Neural progenitor cell (in vitro differentiated cells): ENCODE measurements around the gene CNPY4. TPM values are rescaled to one million over a fixed set of nuclear protein-coding genes. Genes with fewer than 3 reads are reported as not detected.

Source experiments
- DNase-seq: peaks from one replicate; pipeline ENCODE4 v3.0.0-alpha.2; 2016; ENCODE audit warnings: low spot score
- H2AFZ ChIP-seq: fragments of 200-600 bp; sonication (generic); replicated peaks from 2 replicates; pipeline ENCODE4 v1.6.1; 2016; ENCODE audit warnings: antibody characterized with exemption
- H3F3A ChIP-seq: fragments of 200-600 bp; sonication (generic); 2 replicates; pipeline ENCODE4 v1.6.1; 2016; ENCODE audit warnings: antibody characterized with exemption, low read depth
- H3K27ac ChIP-seq: fragments of 200-600 bp; sonication (generic); 2 replicates; pipeline ENCODE4 v1.5.1; 2016; ENCODE audit warnings: mild to moderate bottlenecking
- H3K27me3 ChIP-seq: fragments of 200-600 bp; sonication (generic); 2 replicates; pipeline ENCODE4 v1.6.1; 2016; ENCODE audit warnings: mild to moderate bottlenecking, moderate library complexity
- H3K36me3 ChIP-seq: fragments of 200-600 bp; sonication (generic); 2 replicates; pipeline ENCODE4 v1.5.1; 2016
- H3K4me1 ChIP-seq: fragments of 200-600 bp; sonication (generic); 2 replicates; pipeline ENCODE4 v1.6.1; 2016; ENCODE audit warnings: mixed run types
- H3K4me2 ChIP-seq: fragments of 200-600 bp; sonication (generic); 2 replicates; pipeline ENCODE4 v1.6.1; 2016
- H3K4me3 ChIP-seq: fragments of 200-600 bp; sonication (generic); 2 replicates; pipeline ENCODE4 v1.5.1; 2016
- H3K79me2 ChIP-seq: fragments of 200-600 bp; sonication (generic); 2 replicates; pipeline ENCODE4 v1.6.1; 2016; ENCODE audit warnings: low read depth
- H3K9ac ChIP-seq: fragments of 200-600 bp; sonication (generic); 2 replicates; pipeline ENCODE4 v1.6.1; 2016
- H3K9me3 ChIP-seq: fragments of 200-600 bp; sonication (generic); 2 replicates; pipeline ENCODE4 v1.5.1; 2016; ENCODE audit warnings: low read depth
- H4K20me1 ChIP-seq: fragments of 200-600 bp; sonication (generic); 2 replicates; pipeline ENCODE4 v1.6.1; 2016; ENCODE audit warnings: low read depth
- H3K27ac Mint-ChIP-seq: 3 replicates; pipeline ENCODE4 v1.8.0; 2021; ENCODE audit warnings: mixed read lengths
- H3K27me3 Mint-ChIP-seq: 2 replicates; pipeline ENCODE4 v1.8.0; 2022; ENCODE audit warnings: low read depth, mild to moderate bottlenecking, inconsistent platforms, moderate library complexity, mixed read lengths; ENCODE audit not compliant: insufficient read depth
- H3K36me3 Mint-ChIP-seq: 3 replicates; pipeline ENCODE4 v1.8.0; 2021; ENCODE audit warnings: mixed read lengths
- H3K4me1 Mint-ChIP-seq: 3 replicates; pipeline ENCODE4 v1.8.0; 2021; ENCODE audit warnings: mixed read lengths
- H3K4me3 Mint-ChIP-seq: 3 replicates; pipeline ENCODE4 v1.8.0; 2021; ENCODE audit warnings: mild to moderate bottlenecking, moderate library complexity, mixed read lengths
- H3K9me3 Mint-ChIP-seq: 3 replicates; pipeline ENCODE4 v1.8.0; 2020; ENCODE audit warnings: mixed read lengths
- CTCF ChIP-seq: fragments of 200-600 bp; sonication (generic); IDR thresholded peaks from 2 replicates; pipeline ENCODE4 v1.5.1; 2017; ENCODE audit warnings: antibody characterized with exemption, mild to moderate bottlenecking
- EZH2 ChIP-seq: fragments of 200-600 bp; sonication (generic); IDR thresholded peaks from 2 replicates; pipeline ENCODE4 v1.6.1; 2017; ENCODE audit warnings: antibody characterized with exemption, mild to moderate bottlenecking, moderate library complexity
- EZH2phosphoT487 ChIP-seq: fragments of 200-600 bp; sonication (generic); IDR thresholded peaks from 2 replicates; pipeline ENCODE4 v1.6.1; 2017; ENCODE audit warnings: antibody characterized with exemption
- total RNA-seq: library from RNA; depleted of rRNA; stranded (reverse); fragments of >200 nt; gene quantifications from 2 replicates; pipeline ENCODE4 v1.2.3, GENCODE V29; 2015; ENCODE audit warnings: low replicate concordance

Gene CNPY4
- total RNA-seq, 1 donor from 2014 or later, result 25.8 TPM

DNA sequence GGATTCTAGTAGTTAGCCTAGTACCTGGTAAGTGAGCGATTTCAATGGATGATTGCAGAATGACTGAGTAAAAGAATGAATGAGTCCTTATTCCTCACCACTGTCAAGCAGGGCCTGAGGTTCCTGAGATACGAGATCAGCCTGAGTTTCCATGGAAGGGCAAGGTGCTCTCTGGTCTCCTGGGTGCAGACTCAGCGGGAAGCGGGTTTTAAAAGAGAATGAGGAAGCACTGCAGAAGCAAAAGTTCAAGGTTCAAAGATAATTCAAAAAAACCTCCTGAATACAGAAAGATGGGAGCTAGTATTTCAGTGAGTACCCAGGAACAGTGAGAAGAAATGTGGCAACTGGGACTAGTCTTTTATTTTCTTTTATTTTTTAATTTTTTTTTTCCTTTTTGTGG is 42.2 kb upstream of the CNPY4 start:
- Histone ChIP-seq H3F3A (peaks cover 14% of the 10 kb centered on the region), H3K9ac (no peak overlapping the region), H3K27ac (no peak overlapping the region), H3K4me3 (no peak overlapping the region), H2AFZ (no peak overlapping the region), H3K79me2 (peaks cover 70% of the 10 kb centered on the region), H3K27me3 (no peaks in the 10 kb centered on the region), H3K9me3 (peaks cover 28% of the 10 kb centered on the region), H3K36me3 (peaks cover 65% of the 10 kb centered on the region), H3K4me2 (no peak overlapping the region), H3K4me1 (peaks cover 8% of the 10 kb centered on the region), H4K20me1 (peaks cover 9% of the 10 kb centered on the region)
- H3K9me3 Mint-ChIP-seq, result peaks cover 68% of the 10 kb centered on the region
- no peak for DNase-seq
- no peak overlapping the region for H3K27ac Mint-ChIP-seq
- H3K27me3 Mint-ChIP-seq, result peaks cover 27% of the 10 kb centered on the region
- peaks cover 9% of the 10 kb centered on the region for H3K4me1 Mint-ChIP-seq
- TF ChIP-seq EZH2phosphoT487, result no peak
- no peak for TF ChIP-seq EZH2
- TF ChIP-seq CTCF, result no peak
- H3K36me3 Mint-ChIP-seq, result peaks cover 75% of the 10 kb centered on the region
- peak overlapping the region; percentile 27 for H3K4me3 Mint-ChIP-seq

DNA sequence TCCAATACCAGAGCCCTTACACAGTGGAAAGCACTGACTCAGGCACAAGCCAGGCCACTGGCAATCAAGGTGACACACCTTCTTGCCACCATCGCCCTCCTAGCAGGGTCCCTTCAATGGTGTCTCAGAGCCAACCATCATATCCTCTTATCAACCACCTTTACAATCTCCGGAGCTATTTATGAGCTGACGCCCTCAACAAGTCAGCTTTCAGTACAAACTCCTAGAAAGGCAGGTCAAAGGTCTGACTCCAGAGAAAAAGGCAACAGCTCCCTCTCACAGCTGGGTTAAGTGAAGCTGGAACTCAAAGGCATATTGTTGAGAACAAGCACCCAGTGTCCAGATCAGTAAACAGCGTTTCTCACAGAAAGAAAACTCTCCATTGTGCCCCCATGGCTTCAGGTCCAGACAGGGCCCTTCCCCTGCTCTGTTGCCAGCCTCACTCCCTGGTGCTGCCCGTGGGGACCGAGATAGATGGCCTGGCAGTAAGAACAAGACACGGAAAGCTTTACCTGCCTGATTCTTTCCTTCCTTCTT is 40.3 kb upstream of the CNPY4 start:
- H4K20me1 ChIP-seq, result peaks cover 9% of the 10 kb centered on the region
- H3K4me3 ChIP-seq, result no peak overlapping the region
- peaks cover 13% of the 10 kb centered on the region for H3K9me3 ChIP-seq
- H3K4me1 ChIP-seq, result peaks cover 8% of the 10 kb centered on the region
- peak overlapping the region; percentile 54 for H3K4me3 Mint-ChIP-seq
- peaks cover 52% of the 10 kb centered on the region for H3K9me3 Mint-ChIP-seq
- H3K27ac ChIP-seq, result no peak overlapping the region
- H3K4me2 ChIP-seq, result peak overlapping the region; percentile 90
- no peak for DNase-seq
- no peak overlapping the region for H3K27ac Mint-ChIP-seq
- H3K27me3 ChIP-seq, result no peaks in the 10 kb centered on the region
- peaks cover 46% of the 10 kb centered on the region for H3K36me3 ChIP-seq
- TF ChIP-seq EZH2phosphoT487 (no peak), EZH2 (no peak), CTCF (no peak)
- peaks cover 14% of the 10 kb centered on the region for H3K4me1 Mint-ChIP-seq
- H3K27me3 Mint-ChIP-seq, result peaks cover 22% of the 10 kb centered on the region
- no peak overlapping the region for H3K9ac ChIP-seq
- H3K79me2 ChIP-seq, result peaks cover 70% of the 10 kb centered on the region
- peaks cover 57% of the 10 kb centered on the region for H3K36me3 Mint-ChIP-seq
- H3F3A ChIP-seq, result peaks cover 21% of the 10 kb centered on the region
- no peak overlapping the region for H2AFZ ChIP-seq

DNA sequence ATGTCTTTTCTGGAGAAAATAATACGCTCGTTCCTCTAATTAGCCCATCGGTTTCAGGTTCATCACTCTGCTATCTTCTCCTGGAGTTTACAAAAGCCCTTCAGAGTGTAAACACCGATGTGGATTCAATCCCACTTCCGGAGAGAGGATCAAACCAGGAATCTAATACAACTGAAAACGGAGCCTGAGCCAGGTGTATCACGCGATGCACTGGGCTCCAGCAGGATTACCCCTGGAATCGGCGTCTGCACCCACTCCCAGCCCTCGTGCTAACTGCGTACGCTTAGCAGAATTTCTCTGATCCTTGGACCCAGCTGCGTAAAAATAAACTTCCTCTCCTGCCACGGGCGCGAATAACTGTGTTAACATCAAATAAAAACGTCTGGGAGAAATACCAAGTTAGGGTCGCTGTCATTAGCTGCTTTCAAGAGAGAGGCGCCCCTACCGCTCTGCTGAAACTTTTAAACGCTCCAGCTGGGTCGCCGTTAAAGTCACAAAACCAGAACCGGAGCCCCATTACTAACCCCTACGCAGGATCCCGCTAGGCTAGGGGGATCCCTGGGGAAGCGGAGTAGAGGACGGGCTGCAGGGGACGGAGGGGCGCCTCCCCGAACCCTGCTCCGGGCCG is 38.4 kb upstream of the CNPY4 start:
- Mint-ChIP-seq H3K4me1 (peaks cover 14% of the 10 kb centered on the region), H3K9me3 (peaks cover 32% of the 10 kb centered on the region), H3K27ac (peak overlapping the region; percentile 95), H3K4me3 (peak overlapping the region; percentile 97), H3K36me3 (peaks cover 38% of the 10 kb centered on the region), H3K27me3 (peaks cover 23% of the 10 kb centered on the region)
- peak overlapping the region; percentile 91 for H3K27ac ChIP-seq
- H3K9ac ChIP-seq, result peak overlapping the region; percentile 99
- H3K9me3 ChIP-seq, result peaks cover 7% of the 10 kb centered on the region
- peaks cover 56% of the 10 kb centered on the region for H3K79me2 ChIP-seq
- H4K20me1 ChIP-seq, result peaks cover 9% of the 10 kb centered on the region
- H3K4me1 ChIP-seq, result peaks cover 8% of the 10 kb centered on the region
- H3K4me2 ChIP-seq, result peak overlapping the region; percentile 90
- TF ChIP-seq EZH2 (no peak), CTCF (no peak), EZH2phosphoT487 (no peak)
- H3K27me3 ChIP-seq, result no peaks in the 10 kb centered on the region
- DNase-seq, result peak; percentile 56
- peaks cover 27% of the 10 kb centered on the region for H3K36me3 ChIP-seq
- peak overlapping the region; percentile 97 for H3K4me3 ChIP-seq
- H2AFZ ChIP-seq, result peak overlapping the region; percentile 15
- H3F3A ChIP-seq, result peaks cover 16% of the 10 kb centered on the region
